ENCODE measurements around the gene JAKMIP1.

The JAKMIP1 gene

DNA sequence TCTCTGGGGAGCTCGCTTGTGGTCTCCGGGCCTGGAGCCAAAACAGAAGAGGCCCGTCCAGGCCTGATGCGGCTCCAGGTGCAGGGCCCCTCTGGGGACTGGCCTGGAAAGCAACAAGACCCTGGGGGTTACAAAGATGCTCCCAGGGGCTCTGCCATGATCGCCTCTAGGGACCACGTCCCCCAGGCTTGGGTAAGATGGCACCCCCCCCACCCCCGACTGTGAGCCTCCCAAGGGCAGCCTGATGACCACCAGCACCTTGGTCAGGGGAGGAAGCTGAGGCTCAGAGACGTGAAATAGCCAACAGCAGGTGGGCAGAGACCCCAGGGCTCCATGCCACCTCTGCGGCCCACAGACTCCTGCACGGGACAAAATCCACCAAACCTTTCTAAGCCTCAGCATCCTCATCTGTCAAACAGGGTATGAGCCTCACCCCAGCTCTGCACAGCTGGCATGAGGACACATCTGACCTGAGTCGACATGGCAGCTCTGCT lies 207.5 kb downstream of the JAKMIP1 start:
- no peak overlapping the region for H3K4me3 ChIP-seq (ENCODE audit: low read depth, low read length)
- TF ChIP-seq CTCF (IDR thresholded peaks at IDR 0.05; ENCODE audit: low read depth, low read length) = no peak
- in situ Hi-C loops (cut with HindIII; ENCODE audit: low sequenced_read_pairs) = no loop called here
- no peak for DNase-seq (ENCODE audit: low read depth, low spot score)

GRCh38 chr4:5992171-5992827 lies 208.1 kb downstream of the JAKMIP1 start:
- DNase-seq (ENCODE audit: low read depth, low spot score) = no peak
- TF ChIP-seq CTCF (IDR thresholded peaks at IDR 0.05; ENCODE audit: low read depth, low read length) = no peak
- in situ Hi-C loops (cut with HindIII; ENCODE audit: low sequenced_read_pairs) = no loop called here
- H3K4me3 ChIP-seq (ENCODE audit: low read depth, low read length) = no peak overlapping the region

DNA sequence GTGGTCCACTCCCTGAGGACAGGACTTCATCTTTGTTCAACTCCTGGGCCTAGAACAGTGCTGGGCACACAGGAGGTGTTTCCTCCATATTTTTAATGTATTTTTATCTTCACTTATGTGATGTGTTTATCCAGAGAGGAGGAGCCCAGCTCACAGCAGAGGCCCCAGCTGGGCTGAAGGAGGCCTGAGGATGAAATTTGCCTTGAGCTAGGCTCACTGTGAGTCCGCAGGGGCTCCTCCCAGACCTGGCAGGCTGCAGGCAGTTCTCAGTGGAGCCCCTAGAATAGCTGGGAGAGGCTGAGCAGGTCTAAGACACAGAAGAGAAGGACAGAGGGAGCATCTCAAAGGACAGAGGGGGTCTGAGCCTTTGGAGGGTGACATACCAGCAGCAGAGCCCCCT lies 208.9 kb downstream of the JAKMIP1 start:
- no peak for DNase-seq (ENCODE audit: low read depth, low spot score)
- in situ Hi-C loops (cut with HindIII; ENCODE audit: low sequenced_read_pairs) = no loop called here
- TF ChIP-seq CTCF (IDR thresholded peaks at IDR 0.05; ENCODE audit: low read depth, low read length) = no peak
- no peak overlapping the region for H3K4me3 ChIP-seq (ENCODE audit: low read depth, low read length)

- no peak for DNase-seq (ENCODE audit: low read depth, low spot score)
- TF ChIP-seq CTCF (IDR thresholded peaks at IDR 0.05; ENCODE audit: low read depth, low read length) = no peak
- H3K4me3 ChIP-seq (ENCODE audit: low read depth, low read length) = no peak overlapping the region
- in situ Hi-C loops (cut with HindIII; ENCODE audit: low sequenced_read_pairs) = no loop called here
These were observed 209.7 kb downstream of the JAKMIP1 start for GRCh38 chr4:5990446-5991160.

GRCh38 chr4:5989236-5990225 lies 210.8 kb downstream of the JAKMIP1 start:
- no peak overlapping the region for H3K4me3 ChIP-seq (ENCODE audit: low read depth, low read length)
- no peak for DNase-seq (ENCODE audit: low read depth, low spot score)
- in situ Hi-C loops (cut with HindIII; ENCODE audit: low sequenced_read_pairs) = no loop called here
- no peak for TF ChIP-seq CTCF (IDR thresholded peaks at IDR 0.05; ENCODE audit: low read depth, low read length)
